Inflammatory macrophage (primary cell): Measurements from ENCODE around the gene ARHGAP32.
A peak's percentile ranks its signal among the peaks of the same experiment; 100 is the strongest.
"Not testable (repeated sequence)": the region's sequence is repeated elsewhere in the genome, so short reads cannot be mapped to it uniquely, and the experiment has no call there.

Experiments
- DNase-seq, 2 donors: peaks; one replicate each; pipeline ENCODE4 v3.0.0-alpha.2; 2020 to 2022

Gene ARHGAP32

GRCh38 chr11:129195682-129196081, 3.6 kb upstream of the ARHGAP32 start:
- no peak for DNase-seq

GRCh38 chr11:129191649-129192048, 476 bp downstream of the ARHGAP32 start:
- no peak for DNase-seq

DNA sequence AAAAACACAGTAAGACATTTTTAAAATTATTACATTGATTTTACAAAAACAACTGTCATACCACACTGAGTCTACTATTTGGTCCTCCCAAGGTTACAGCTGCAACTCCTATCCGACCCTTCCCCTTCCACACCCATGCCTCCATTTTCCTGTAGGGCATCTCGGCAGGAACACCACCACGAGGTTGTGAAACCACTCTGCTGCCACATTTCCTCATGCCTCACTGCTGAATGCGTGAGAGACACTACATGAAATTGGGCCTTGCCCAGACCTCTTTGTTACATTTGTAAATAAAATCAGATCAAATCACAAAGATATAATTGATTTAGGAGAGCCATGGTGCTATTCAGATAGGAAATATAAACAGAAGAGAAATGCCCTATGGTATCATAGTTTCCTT, 2.0 kb downstream of the ARHGAP32 start:
- DNase-seq: no peak

DNA sequence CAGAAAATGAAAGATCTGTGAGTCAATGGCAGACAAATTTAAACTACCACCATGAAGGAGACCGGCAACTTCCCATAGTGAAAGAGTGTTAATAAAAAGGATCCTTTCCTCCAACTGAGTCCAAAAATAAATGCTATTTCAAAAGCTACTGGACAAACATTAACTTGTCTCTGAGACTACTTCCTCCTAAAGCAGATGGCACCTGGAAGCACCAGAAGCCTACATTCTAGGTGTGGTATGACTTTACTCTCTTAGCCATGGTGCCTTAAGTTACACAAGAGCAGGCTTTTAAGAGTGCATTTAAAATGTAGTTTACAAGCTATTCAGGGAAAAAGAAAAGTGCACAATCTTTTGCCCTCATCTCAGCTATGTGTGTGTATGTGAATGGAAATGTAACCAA, 2.5 kb downstream of the ARHGAP32 start:
- DNase-seq: no peak

GRCh38 chr11:129185082-129185481, 7.0 kb downstream of the ARHGAP32 start:
- not testable (repeated sequence) for DNase-seq

GRCh38 chr11:129184581-129184980, 7.5 kb downstream of the ARHGAP32 start:
- DNase-seq: no peak

- DNase-seq: no peak
Observed at GRCh38 chr11:129167315-129167714, 24.8 kb downstream of the ARHGAP32 start.

- no peak for DNase-seq
Observed at GRCh38 chr11:129163714-129164164, 28.4 kb downstream of the ARHGAP32 start.

DNA sequence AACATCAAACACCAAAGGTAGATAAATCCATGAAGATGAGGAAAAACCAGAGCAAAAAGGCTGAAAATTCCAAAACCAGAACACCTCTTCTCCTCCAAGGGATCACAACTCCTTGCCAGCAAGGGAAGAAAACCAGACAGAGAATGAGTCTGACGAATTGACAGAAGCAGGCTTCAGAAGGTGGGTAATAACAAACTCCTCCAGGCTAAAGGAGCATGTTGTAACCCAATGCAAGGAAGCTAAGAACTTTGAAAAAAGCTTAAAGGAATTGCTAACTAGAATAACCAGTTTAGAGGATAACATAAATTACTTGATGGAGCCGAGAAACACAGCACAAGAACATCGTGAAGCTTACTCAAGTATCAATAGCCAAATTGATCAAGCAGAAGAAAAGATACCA, 35.0 kb downstream of the ARHGAP32 start:
- not testable (repeated sequence) for DNase-seq

- DNase-seq: no peak
Observed at GRCh38 chr11:129155745-129156144, 36.4 kb downstream of the ARHGAP32 start.

- DNase-seq: no peak
Observed at GRCh38 chr11:129148487-129148886, 43.6 kb downstream of the ARHGAP32 start.

DNA sequence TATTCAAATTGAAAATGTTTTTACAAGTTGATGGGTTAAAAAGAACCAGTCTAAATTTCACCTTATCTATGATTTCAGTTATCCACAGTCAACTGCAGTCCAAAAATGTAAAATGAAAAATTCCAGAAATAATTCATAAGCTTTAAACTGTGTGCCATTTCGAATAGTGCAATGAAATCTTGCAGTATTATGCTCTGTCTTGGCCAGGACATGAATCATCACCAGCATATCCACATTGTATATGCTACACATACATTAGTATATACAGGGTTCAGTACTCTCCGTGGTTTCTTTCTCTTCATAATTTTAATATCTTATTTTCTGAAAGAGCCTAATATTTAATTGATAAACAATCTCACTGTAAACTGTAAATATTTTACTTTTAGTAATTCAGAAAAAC, 45.9 kb downstream of the ARHGAP32 start:
- no peak for DNase-seq

DNA sequence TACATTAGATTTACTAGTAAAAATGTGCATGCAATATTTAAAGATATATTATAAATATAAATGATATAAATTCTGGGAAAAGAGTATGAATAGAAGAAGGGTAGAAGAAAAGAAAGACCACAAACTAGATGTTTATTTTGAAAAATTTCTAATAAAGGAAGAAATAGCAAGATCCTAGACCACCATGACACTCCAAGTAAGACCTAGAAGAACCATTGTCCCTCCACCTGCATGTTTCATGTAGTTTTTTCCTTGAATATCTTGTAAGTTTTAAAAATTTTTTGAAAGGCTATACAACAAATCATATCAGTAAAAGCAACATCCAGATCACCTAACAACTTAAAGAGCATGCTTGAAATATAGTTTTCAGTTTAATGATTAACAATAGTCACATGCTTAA, 46.8 kb downstream of the ARHGAP32 start:
- DNase-seq: no peak

DNA sequence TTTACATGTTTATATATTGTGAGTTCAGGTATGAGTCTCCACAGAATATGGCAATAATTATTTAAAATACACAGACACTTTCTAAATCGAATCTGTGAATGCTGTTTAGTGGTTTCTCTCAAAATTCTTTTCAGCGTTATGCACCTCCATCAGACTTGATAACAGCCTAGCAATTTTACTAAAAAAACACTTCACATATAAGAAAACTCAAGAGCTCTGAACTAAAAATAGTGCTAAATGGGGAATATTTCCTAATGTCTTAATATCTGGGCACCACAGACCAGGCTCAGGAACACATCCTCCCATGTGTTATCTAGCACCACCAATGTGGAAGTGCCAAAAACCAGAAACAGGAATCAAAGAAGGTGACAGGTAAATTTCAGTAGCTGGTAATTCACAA, 47.9 kb downstream of the ARHGAP32 start:
- no peak for DNase-seq

DNA sequence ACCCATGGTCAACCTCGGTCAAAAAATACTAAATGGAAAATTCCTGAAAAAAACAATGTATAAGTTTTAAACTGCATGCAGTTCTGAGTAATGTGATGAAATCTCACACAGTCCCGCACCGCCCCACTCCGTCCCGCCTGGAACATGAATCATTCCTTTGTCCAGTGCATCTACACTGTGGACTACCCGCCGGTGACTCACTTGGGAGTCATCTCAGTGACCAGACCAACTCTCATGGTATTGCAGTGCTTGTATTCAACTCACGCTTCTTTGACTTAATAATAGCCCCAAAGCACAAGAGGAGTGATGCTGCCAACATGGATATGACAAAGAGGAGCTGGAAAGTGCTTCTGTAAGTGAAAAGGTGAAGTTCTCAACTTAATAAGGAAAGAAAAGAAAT, 48.8 kb downstream of the ARHGAP32 start:
- peak; percentile 20 to 67 for DNase-seq

GRCh38 chr11:129141748-129142523, 50.2 kb downstream of the ARHGAP32 start:
- no peak for DNase-seq

GRCh38 chr11:129131316-129131715, 60.8 kb downstream of the ARHGAP32 start:
- DNase-seq: no peak

DNA sequence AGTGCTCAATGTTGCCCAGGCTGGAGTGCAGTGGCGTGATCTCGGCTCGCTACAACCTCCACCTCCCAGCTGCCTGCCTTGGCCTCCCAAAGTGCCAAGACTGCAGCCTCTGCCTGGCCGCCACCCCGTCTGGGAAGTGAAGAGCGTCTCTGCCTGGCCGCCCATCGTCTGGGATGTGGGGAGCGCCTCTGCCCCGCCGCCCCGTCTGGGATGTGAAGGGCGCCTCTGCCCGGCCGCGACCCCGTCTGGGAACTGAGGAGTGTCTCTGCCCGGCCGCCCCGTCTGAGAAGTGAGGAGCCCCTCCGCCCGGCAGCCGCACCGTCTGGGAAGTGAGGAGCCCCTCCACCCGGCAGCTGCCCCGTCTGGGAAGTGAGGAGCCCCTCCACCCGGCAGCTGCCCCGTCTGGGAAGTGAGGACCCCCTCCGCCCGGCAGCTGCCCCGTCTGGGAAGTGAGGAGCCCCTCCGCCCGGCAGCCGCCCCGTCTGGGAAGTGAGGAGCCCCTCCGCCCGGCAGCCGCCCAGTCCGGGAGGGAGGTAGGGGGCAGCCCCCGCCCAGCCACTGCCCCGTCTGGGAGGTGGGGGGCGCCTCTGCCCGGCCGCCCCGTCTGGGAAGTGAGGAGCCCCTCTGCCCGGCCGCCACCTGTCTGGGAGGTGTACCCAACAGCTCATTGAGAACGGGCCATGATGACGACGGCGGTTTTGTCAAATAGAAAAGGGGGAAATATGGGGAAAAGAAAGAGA, 63.1 kb downstream of the ARHGAP32 start:
- DNase-seq: not testable (repeated sequence)

GRCh38 chr11:129119036-129119435, 73.1 kb downstream of the ARHGAP32 start:
- no peak for DNase-seq

DNA sequence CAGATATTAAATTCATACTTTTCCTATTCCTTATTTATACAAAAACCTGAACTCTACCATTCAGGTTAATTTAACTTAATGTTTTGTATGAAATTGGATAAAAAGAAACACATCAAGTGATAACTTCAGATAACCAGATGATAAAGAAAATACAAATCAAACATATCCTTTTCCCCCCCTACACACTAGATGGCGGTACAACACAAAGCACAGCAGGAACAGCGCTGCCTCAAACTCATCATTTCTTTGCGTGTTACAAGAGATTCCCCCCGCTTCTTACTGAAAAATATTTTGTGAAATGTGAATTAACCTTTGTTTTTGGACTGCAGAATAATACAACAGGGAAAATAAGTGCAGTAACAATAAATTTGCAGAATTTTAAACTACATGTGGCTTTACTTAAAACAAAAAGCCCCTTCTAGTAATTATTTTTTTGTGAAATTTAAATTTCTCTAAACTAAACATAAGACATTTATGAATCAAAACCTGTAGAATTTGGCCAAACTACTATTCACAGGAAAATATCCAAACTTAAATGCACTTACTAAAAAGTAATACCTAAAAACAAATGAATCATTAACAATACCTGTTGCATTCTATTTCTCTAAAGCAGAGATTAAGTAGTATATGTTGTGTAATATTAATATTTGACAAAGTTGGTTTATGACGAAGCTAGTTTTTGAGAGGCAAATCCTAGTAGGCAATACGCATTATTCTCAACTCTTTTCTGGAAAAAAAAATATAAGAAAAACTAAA, 74.4 kb downstream of the ARHGAP32 start:
- DNase-seq: peak; percentile 53 to 57

- DNase-seq: no peak
Observed at GRCh38 chr11:129115652-129116586, 76.2 kb downstream of the ARHGAP32 start.

DNA sequence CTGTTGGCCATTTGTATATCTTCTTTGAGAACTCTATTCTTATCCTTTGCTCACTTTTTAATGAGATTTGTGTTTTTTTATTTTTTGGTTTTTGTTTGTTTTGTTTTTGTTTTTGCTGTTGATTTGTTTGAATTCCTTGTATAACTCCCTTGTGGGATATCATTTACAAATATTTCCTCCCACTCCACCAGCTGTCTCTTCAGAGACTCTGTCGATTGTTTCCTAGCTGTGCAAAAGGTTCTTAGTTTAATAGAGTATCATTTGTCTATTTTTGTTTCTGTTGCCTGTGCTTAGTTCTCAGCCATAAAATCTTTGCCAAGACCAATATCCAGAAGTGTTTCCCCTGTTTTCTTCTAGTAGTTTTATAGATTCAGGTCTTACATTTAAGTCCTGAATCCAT, 82.4 kb downstream of the ARHGAP32 start:
- DNase-seq: no peak
